KMS-11 (cell line): ENCODE data around the gene ZNF385B.

ENCODE experiments used
- H2AFZ ChIP-seq: fragments of 200-600 bp; sonication (generic); 2 replicates; pipeline ENCODE4 v1.6.1; 2016; ENCODE audit warnings: antibody characterized with exemption, mixed run types, low read depth
- H3K27ac ChIP-seq: fragments of 200-600 bp; sonication (generic); 2 replicates; pipeline ENCODE4 v1.6.1; 2016; ENCODE audit warnings: mild to moderate bottlenecking, mixed run types
- H3K27me3 ChIP-seq: fragments of 200-600 bp; sonication (generic); 2 replicates; pipeline ENCODE4 v1.6.1; 2017; ENCODE audit warnings: mild to moderate bottlenecking, low read depth, mixed run types, moderate library complexity; ENCODE audit not compliant: insufficient read depth
- H3K36me3 ChIP-seq: fragments of 200-600 bp; sonication (generic); 2 replicates; pipeline ENCODE4 v1.6.1; 2017; ENCODE audit warnings: mild to moderate bottlenecking, mixed run types; ENCODE audit not compliant: insufficient read depth
- H3K4me1 ChIP-seq: fragments of 200-600 bp; sonication (generic); 2 replicates; pipeline ENCODE4 v1.6.1; 2016; ENCODE audit warnings: mild to moderate bottlenecking, low read depth, mixed run types; ENCODE audit not compliant: poor library complexity, severe bottlenecking
- H3K4me2 ChIP-seq: fragments of 200-600 bp; sonication (generic); 2 replicates; pipeline ENCODE4 v1.7.0; 2016; ENCODE audit warnings: mild to moderate bottlenecking, mixed run types
- H3K4me3 ChIP-seq: fragments of 200-600 bp; sonication (generic); IDR thresholded peaks from 2 replicates; pipeline ENCODE4 v1.6.1; 2017; ENCODE audit warnings: low read depth, low read length, mixed read lengths; ENCODE audit not compliant: insufficient read depth
- H3K79me2 ChIP-seq: fragments of 200-600 bp; sonication (generic); 2 replicates; pipeline ENCODE4 v1.6.1; 2016; ENCODE audit warnings: low read depth, mixed run types; ENCODE audit not compliant: insufficient read depth
- H3K9ac ChIP-seq: fragments of 200-600 bp; sonication (generic); 2 replicates; pipeline ENCODE4 v1.6.1; 2016; ENCODE audit warnings: mild to moderate bottlenecking, mixed run types
- H4K20me1 ChIP-seq: fragments of 200-600 bp; sonication (generic); 2 replicates; pipeline ENCODE4 v1.6.1; 2016; ENCODE audit warnings: mild to moderate bottlenecking, mixed run types; ENCODE audit not compliant: insufficient read depth
- TF ChIP-seq, protein P1 (sequence below): fragments of 200-600 bp; sonication (generic); conservative IDR thresholded peaks from 2 replicates; pipeline ENCODE4 v1.6.1; 2017; ENCODE audit warnings: low read depth, mild to moderate bottlenecking, antibody characterized with exemption, low read length, moderate library complexity, mixed read lengths

ZNF385B gene

DNA sequence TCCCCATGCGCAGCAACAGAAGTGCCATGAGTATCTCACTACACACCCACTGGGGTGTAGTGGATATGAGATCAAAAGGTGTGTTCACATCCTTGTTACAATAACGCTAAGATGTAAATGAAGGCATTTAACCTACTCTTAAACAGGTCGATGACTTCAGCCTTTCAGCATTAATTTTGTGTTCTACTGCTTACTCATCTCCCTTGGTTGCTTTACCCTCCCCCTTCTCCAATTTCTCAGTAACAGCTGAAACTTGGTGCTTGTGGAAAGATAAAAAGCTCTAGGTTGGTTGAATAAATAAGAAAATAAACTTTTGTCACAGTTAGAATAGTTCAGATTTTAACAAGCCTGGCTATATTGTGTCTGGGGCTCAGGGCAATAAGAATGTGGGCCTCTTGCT is 449.3 kb downstream of the ZNF385B start:
- Histone ChIP-seq H2AFZ (no peak overlapping the region), H4K20me1 (no peaks in the 10 kb centered on the region), H3K9ac (no peak overlapping the region), H3K4me1 (no peaks in the 10 kb centered on the region), H3K36me3 (no peaks in the 10 kb centered on the region), H3K27me3 (no peaks in the 10 kb centered on the region), H3K4me2 (no peak overlapping the region), H3K27ac (no peak overlapping the region), H3K4me3 (no peak overlapping the region), H3K79me2 (no peaks in the 10 kb centered on the region)
- TF ChIP-seq, protein P1, sequence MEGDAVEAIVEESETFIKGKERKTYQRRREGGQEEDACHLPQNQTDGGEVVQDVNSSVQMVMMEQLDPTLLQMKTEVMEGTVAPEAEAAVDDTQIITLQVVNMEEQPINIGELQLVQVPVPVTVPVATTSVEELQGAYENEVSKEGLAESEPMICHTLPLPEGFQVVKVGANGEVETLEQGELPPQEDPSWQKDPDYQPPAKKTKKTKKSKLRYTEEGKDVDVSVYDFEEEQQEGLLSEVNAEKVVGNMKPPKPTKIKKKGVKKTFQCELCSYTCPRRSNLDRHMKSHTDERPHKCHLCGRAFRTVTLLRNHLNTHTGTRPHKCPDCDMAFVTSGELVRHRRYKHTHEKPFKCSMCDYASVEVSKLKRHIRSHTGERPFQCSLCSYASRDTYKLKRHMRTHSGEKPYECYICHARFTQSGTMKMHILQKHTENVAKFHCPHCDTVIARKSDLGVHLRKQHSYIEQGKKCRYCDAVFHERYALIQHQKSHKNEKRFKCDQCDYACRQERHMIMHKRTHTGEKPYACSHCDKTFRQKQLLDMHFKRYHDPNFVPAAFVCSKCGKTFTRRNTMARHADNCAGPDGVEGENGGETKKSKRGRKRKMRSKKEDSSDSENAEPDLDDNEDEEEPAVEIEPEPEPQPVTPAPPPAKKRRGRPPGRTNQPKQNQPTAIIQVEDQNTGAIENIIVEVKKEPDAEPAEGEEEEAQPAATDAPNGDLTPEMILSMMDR: no peak

DNA sequence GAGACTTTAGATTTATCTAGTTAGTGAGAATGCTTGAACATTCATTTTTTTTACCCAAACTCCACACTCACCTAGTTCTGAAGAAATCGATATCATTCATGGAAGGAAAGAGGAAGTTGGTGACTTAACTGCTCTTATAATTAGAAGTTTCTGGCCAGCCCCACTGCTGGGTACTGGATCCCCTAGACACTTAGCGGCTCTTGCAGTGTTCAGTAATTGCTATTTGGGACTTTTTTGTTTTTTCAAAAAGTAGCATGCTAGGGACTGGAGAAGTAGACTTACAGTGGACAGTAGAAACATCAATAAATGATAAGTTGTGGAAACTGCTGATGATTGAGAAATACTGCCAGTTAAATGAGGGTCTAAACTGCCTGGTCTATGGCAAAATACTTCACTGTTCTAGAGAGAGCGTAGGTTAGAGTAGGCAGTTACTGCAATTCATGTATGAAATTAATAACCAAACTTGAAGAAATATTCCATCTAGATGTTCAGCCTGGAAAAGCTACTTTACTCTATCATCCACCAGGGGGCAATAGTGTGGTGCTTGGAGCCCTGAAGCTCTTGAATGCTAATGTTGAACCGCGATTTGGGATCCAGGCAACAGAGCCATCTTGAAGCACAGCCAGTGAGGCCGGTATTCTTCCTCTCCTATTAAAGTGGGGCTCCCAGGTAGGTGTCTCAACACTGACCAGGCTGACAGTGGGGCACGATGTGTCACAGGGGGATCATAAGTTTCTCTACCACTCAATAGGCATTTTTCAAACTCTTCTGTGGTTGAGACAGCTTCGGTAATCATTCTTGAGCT is 450.7 kb downstream of the ZNF385B start:
- no peaks in the 10 kb centered on the region for H4K20me1 ChIP-seq
- no peaks in the 10 kb centered on the region for H3K36me3 ChIP-seq
- TF ChIP-seq, protein P1: peak; percentile 85
- 0 out of 2 replicates have a peak overlapping the region, but pooled peaks have one; percentile 18 for H2AFZ ChIP-seq
- H3K27ac ChIP-seq: no peak overlapping the region
- H3K9ac ChIP-seq: no peak overlapping the region
- H3K4me3 ChIP-seq: no peak overlapping the region
- H3K79me2 ChIP-seq: no peaks in the 10 kb centered on the region
- no peaks in the 10 kb centered on the region for H3K4me1 ChIP-seq
- H3K27me3 ChIP-seq: no peaks in the 10 kb centered on the region
- no peak overlapping the region for H3K4me2 ChIP-seq

DNA sequence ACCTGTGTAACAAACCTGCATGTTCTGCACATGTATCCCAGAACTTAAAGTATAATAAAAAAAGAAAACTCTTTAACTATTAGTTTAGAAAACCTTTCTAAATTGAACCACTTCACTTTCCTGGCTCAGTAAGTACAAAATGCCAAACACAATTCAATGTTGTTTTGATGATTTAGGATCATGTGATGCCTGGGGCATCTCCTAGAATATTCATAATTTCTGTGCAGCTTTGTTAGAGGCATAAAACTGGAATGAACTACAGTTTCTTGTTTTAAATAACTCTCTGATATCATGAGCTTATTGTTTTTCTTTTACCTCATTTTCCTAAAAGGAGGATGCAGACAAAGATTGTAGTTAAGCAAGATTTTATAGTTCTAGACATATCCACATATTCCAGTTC is 457.8 kb downstream of the ZNF385B start:
- H3K27ac ChIP-seq: no peak overlapping the region
- no peak overlapping the region for H3K4me2 ChIP-seq
- no peak overlapping the region for H3K9ac ChIP-seq
- H3K36me3 ChIP-seq: no peaks in the 10 kb centered on the region
- H2AFZ ChIP-seq: no peak overlapping the region
- no peaks in the 10 kb centered on the region for H3K27me3 ChIP-seq
- no peaks in the 10 kb centered on the region for H3K79me2 ChIP-seq
- TF ChIP-seq, protein P1: no peak
- no peaks in the 10 kb centered on the region for H4K20me1 ChIP-seq
- H3K4me1 ChIP-seq: no peaks in the 10 kb centered on the region
- H3K4me3 ChIP-seq: no peak overlapping the region

DNA sequence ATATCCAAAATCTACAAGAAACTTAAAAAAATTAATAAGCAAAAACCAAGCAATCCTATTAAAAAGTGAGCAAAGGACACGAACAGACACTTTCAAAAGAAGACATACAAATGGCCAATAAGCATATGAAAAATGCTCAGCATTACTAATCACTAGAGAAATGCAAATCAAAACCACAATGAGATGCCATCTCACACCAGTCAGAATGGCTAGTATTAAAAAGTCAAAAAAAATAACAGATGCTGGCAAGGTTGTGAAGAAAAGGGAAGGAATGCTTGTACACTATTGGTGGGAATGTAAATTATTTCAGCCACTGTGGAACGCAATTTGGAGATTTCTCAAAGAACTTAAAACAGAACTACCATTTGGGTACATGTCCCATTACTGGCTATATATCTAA is 467.9 kb downstream of the ZNF385B start:
- no peak overlapping the region for H3K4me3 ChIP-seq
- no peaks in the 10 kb centered on the region for H3K79me2 ChIP-seq
- no peak overlapping the region for H3K27ac ChIP-seq
- H3K9ac ChIP-seq: no peak overlapping the region
- TF ChIP-seq, protein P1: no peak
- no peaks in the 10 kb centered on the region for H3K36me3 ChIP-seq
- H3K27me3 ChIP-seq: no peaks in the 10 kb centered on the region
- no peaks in the 10 kb centered on the region for H3K4me1 ChIP-seq
- H4K20me1 ChIP-seq: no peaks in the 10 kb centered on the region
- H2AFZ ChIP-seq: no peak overlapping the region
- no peak overlapping the region for H3K4me2 ChIP-seq
